Mucosa of descending colon (tissue), 3 donors: ENCODE measurements around the gene PHC3. TPM values are rescaled to one million over a fixed set of nuclear protein-coding genes. Genes with fewer than 3 reads are reported as not detected.

Experiments used
- ATAC-seq: fragments of 200-7000 bp; cut with Tn5 transposase; one replicate; pipeline ENCODE4 v1.9.1; 2020; ENCODE audit warnings: mild to moderate bottlenecking, moderate library complexity
- DNase-seq, 3 donors: peaks; one replicate each; pipeline ENCODE4 v3.0.0-alpha.2; 2020
- H3K36me3 ChIP-seq: fragments of 200-600 bp; one replicate; pipeline ENCODE4 v1.8.0; 2021; ENCODE audit warnings: low read depth, mild to moderate bottlenecking
- H3K4me1 ChIP-seq: fragments of 200-600 bp; one replicate; pipeline ENCODE4 v1.8.0; 2021; ENCODE audit warnings: low read depth, mild to moderate bottlenecking
- H3K4me3 ChIP-seq: fragments of 200-600 bp; one replicate; pipeline ENCODE4 v1.8.0; 2021; ENCODE audit warnings: mild to moderate bottlenecking
- H3K9me3 ChIP-seq: fragments of 200-600 bp; one replicate; pipeline ENCODE4 v1.8.0; 2021; ENCODE audit warnings: mild to moderate bottlenecking
- intact Hi-C, 2 donors: fragments of 100-400 bp; cut with DNase I in 1 of 2; cut with micrococcal nuclease in 1 of 2; formaldehyde crosslinking; loops; one replicate each; pipeline versions ENCODE4 v1.11.0 to v1.11.1; 2022; cut with DNase I, micrococcal nuclease
- total RNA-seq, 3 donors: library from RNA; stranded (reverse); fragmentation: NEBNext Ultra II Directional in 2 of 3; extraction: Animal tissue kit (Norgen Biotek cat#: 25700) in 2 of 3; gene quantifications; one replicate each; pipeline versions ENCODE4 v1.2.1 to v1.2.4, GENCODE V29; 2021 to 2023
- TF ChIP-seq, protein P1 (sequence below): fragments of 200-600 bp; IDR thresholded peaks from one replicate; pipeline ENCODE4 v1.8.0; 2022; ENCODE audit warnings: antibody characterized with exemption, mild to moderate bottlenecking
- donor health status: DM: no; HTN: no; CAD: no; lungs with moderate emphysema.
- donor health status: DM: no; HTN: no; CAD: no.
- donor health status: DM: no; HTN: yes; CAD: no.

The PHC3 gene
- total RNA-seq, 3 donors from 2014 or later: 54.2 to 96.7 (median 58.0) TPM

DNA sequence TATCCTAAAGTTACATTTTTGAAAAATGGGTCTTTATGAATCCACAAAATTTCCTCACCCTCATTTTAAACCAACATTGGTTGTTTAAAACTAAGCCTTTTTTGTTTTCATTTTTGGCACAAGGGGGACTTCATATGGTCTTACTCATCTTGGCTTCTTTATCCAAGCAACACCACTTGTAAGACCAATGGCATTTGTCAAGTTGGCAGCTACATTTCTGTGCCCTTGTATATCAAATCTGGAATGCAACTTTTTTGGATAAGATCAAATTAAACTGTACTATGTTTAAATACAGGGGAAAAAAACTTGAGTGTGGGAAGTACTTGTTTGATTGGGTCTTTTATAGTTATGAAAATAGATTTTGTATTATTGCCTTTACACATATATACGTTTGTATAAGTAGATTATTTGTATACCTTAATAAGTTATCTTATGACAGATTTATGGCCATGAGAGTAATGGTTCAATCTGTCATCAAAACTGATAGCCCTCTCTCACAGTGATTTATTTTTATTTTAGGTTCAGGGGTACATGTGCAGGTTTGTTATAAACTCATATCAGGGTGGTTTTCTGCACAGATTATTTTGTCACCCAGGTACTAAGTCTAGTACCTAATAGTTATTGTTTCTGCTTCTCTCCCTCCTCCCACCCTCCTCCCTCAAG is 100.3 kb downstream of the PHC3 start:
- Histone ChIP-seq H3K4me3 (no peak overlapping the region), H3K9me3 (no peaks in the 10 kb centered on the region), H3K4me1 (peaks cover 13% of the 10 kb centered on the region), H3K36me3 (no peaks in the 10 kb centered on the region)
- ATAC-seq: no peak
- TF ChIP-seq, protein P1, sequence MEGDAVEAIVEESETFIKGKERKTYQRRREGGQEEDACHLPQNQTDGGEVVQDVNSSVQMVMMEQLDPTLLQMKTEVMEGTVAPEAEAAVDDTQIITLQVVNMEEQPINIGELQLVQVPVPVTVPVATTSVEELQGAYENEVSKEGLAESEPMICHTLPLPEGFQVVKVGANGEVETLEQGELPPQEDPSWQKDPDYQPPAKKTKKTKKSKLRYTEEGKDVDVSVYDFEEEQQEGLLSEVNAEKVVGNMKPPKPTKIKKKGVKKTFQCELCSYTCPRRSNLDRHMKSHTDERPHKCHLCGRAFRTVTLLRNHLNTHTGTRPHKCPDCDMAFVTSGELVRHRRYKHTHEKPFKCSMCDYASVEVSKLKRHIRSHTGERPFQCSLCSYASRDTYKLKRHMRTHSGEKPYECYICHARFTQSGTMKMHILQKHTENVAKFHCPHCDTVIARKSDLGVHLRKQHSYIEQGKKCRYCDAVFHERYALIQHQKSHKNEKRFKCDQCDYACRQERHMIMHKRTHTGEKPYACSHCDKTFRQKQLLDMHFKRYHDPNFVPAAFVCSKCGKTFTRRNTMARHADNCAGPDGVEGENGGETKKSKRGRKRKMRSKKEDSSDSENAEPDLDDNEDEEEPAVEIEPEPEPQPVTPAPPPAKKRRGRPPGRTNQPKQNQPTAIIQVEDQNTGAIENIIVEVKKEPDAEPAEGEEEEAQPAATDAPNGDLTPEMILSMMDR: no peak
- intact Hi-C loops: no loop called here
- DNase-seq: no peak

DNA sequence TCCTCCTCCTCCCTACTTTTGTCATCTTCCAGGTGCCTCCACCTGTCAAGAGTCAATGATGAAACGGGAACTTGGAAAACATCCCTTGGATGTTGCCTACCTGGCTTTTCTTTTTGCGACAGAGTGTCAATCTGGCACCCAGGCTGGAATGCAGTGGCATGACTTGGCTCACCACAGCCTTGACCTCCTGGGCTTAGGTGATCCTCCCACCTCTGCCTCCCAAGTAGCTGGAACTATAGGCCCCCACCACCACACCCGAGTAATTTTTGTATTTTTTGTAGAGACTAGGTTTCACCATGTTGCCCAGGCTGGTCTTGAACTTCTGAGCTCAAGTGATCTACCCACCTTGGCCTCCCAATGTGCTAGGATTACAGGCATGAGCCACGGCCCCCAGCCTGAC is 100.9 kb downstream of the PHC3 start:
- H3K4me1 ChIP-seq: peaks cover 13% of the 10 kb centered on the region
- H3K4me3 ChIP-seq: no peak overlapping the region
- ATAC-seq (no peak), DNase-seq (no peak)
- H3K36me3 ChIP-seq: no peaks in the 10 kb centered on the region
- TF ChIP-seq, protein P1: no peak
- no peaks in the 10 kb centered on the region for H3K9me3 ChIP-seq
- intact Hi-C loops: no loop called here

DNA sequence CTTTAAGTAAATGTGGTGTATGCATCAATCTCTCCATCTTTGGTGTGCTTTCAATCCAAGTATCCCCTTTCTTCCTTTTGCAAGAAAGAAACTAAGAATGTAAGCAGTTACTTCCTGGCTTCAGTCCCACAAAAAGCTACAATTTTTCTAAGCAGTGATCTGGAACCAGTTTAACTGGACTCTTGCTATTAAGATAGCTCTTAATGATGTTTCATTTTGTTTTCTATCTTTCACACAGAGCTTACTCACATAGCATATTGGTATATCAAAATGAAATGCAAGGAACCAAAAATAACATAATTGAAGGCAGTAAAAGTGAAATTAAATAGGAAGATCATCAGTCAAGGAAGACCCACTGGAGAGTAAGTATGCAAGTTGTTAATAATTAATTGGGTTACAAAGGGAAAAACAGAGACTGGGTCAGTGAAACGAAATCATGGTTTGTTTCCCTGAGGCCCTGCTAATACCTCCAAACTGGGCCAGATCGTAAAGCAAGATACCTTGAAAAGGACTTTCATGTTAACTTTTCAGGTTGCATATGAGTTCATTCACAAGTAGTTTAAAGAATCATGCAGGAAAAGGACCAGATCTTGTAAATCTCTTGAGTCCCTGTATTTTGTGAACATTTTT is 101.9 kb downstream of the PHC3 start:
- Histone ChIP-seq H3K4me3 (no peak overlapping the region), H3K36me3 (no peaks in the 10 kb centered on the region), H3K4me1 (peaks cover 13% of the 10 kb centered on the region), H3K9me3 (no peaks in the 10 kb centered on the region)
- DNase-seq: no peak
- TF ChIP-seq, protein P1: no peak
- no peak for ATAC-seq
- intact Hi-C loops: no loop called here

DNA sequence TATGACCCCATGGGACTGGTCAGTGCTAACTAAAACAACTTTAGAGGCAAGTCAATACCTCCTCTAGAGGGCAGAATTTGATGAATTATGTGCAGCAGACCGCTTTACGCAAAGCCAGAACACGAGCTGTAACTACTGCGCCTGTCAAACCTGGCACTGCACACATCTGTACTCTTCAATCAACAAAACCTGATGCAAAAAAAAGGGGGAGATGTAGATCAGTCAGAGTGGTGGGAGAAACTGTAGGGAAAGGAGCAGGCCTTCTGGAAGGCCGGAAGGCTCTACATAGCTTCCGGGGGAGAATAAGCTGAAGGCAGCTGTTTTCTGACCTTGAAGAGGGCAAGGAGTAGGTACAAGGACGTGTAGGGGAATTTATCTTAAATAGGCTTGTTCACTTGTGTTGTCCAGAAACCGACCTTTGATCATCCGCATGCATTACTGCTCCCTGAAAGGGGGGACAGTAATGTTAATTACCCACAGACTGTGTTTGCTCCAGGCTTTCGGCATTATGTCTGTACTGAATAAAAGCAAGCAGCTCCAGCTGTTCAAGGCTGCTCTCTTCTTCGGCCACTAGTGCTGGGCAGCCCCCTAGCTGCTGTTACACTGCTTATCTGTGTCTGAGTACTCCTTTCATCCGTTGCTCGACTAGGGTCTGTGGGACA is 102.8 kb downstream of the PHC3 start:
- intact Hi-C loops: no loop called here
- DNase-seq (peak in 1 of 3 donors; percentile 39), ATAC-seq (peak; percentile 41)
- no peaks in the 10 kb centered on the region for H3K9me3 ChIP-seq
- no peak overlapping the region for H3K4me3 ChIP-seq
- H3K36me3 ChIP-seq: no peaks in the 10 kb centered on the region
- TF ChIP-seq, protein P1: no peak
- peaks cover 13% of the 10 kb centered on the region for H3K4me1 ChIP-seq

DNA sequence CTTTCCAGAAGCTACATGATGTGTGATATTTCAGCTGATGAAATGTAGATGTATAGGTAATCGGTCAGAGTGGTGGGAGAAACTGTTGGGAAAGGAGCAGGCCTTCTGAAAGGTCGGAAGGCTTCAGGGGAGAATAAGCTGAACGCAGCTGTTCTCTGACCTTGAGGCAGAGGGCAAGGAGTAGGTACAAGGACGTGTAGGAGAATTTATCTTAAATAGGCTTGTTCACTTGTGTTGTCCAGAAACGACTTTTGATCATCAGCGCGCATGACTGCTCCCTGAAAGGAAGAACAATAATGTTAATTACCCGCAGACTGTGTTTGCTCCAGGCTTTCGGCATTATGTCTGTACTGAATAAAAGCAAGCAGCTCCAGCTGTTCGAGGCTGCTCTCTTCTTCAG is 104.2 kb downstream of the PHC3 start:
- H3K36me3 ChIP-seq: no peaks in the 10 kb centered on the region
- intact Hi-C loops: no loop called here
- DNase-seq: peak in 1 of 3 donors; percentile 47
- H3K4me1 ChIP-seq: peaks cover 13% of the 10 kb centered on the region
- no peaks in the 10 kb centered on the region for H3K9me3 ChIP-seq
- TF ChIP-seq, protein P1: no peak
- peak; percentile 43 for ATAC-seq
- no peak overlapping the region for H3K4me3 ChIP-seq
